ENCODE measurements around the gene ADAM19. TPM values are rescaled to one million over a fixed set of nuclear protein-coding genes. Genes with fewer than 3 reads are reported as not detected.
A peak's percentile ranks its signal among the peaks of the same experiment; 100 is the strongest.

ADAM19 gene, protein sequence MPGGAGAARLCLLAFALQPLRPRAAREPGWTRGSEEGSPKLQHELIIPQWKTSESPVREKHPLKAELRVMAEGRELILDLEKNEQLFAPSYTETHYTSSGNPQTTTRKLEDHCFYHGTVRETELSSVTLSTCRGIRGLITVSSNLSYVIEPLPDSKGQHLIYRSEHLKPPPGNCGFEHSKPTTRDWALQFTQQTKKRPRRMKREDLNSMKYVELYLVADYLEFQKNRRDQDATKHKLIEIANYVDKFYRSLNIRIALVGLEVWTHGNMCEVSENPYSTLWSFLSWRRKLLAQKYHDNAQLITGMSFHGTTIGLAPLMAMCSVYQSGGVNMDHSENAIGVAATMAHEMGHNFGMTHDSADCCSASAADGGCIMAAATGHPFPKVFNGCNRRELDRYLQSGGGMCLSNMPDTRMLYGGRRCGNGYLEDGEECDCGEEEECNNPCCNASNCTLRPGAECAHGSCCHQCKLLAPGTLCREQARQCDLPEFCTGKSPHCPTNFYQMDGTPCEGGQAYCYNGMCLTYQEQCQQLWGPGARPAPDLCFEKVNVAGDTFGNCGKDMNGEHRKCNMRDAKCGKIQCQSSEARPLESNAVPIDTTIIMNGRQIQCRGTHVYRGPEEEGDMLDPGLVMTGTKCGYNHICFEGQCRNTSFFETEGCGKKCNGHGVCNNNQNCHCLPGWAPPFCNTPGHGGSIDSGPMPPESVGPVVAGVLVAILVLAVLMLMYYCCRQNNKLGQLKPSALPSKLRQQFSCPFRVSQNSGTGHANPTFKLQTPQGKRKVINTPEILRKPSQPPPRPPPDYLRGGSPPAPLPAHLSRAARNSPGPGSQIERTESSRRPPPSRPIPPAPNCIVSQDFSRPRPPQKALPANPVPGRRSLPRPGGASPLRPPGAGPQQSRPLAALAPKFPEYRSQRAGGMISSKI
- total RNA-seq (13.0 and 17.7 TPM in 2 replicates), polyA plus RNA-seq (19.3 and 65.2 TPM in 2 replicates), polyA minus RNA-seq (ENCODE audit: low replicate concordance) (41.0 and 120 TPM in 2 replicates)
- polyA plus RNA-seq (2012), result 18.6 and 77.1 TPM in 2 replicates

DNA sequence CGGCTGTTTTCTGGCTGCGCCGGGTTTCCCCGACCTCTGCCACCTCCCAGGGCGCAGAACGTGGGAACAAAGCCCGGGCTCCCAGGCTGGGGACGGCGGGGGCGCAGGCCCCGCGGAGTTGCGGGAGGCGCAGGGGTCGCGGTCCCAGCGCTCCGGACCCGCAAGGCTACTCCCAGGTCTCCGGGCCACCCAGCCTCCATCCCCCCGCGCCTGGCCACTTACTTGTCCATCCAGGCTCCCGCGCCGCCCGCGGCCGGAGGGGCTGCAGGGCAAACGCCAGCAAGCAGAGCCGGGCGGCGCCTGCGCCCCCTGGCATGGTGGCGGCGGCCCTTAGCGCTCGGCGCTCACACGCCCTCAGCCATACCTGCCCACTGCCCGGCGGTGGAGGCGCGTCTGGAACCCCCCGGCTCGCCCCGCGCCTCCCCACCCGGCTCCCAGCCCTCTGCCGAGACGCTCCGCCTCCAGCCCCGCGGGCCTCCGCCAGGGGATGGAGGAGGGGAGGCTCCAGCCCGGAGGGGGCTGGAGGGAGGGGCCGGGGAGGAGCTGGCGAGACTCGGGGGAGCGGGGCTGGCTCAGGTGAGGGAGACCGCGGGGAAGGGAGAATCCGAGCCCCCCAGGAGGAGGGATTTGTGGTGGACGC is at the start of gene ADAM19:
Gene ADAM19 (minus strand): TSS at position 395 of the 640 bp plus-strand sequence. CDS start 79 bp downstream, at position 316.
- Histone ChIP-seq H3K27ac (ENCODE audit: insufficient read depth, low read length) (peak within 1 kb of the TSS; percentile 65), H3K27me3 (ENCODE audit: control insufficient read depth, insufficient read depth, low read length) (no peaks in the 10 kb centered on the region), H4K20me1 (ENCODE audit: control insufficient read depth, extremely low read depth, insufficient read depth, low read length) (no peaks in the 10 kb centered on the region), H3K79me2 (ENCODE audit: control insufficient read depth, insufficient read depth, low read length) (peaks cover 32% of the 10 kb centered on the region), H3K4me2 (ENCODE audit: extremely low read depth, insufficient read depth, low read length) (peak within 1 kb of the TSS; percentile 76), H3K36me3 (ENCODE audit: control insufficient read depth, insufficient read depth, low read length) (peaks cover 3% of the 10 kb centered on the region), H3K9me3 (ENCODE audit: control insufficient read depth, insufficient read depth, low read depth, low read length) (no peaks in the 10 kb centered on the region), H3K4me3 (replicated peaks in 1 of 4; ENCODE audit: control extremely low read depth in 1 of 4, insufficient read depth in 1 of 4, low read depth in 3 of 4, low read length in 4 of 4) (peak within 1 kb of the TSS; percentile 55 to 91 (median 68)), H3K9ac (ENCODE audit: insufficient read depth, low read length) (peak within 1 kb of the TSS; percentile 59), H3K4me1 (ENCODE audit: control insufficient read depth, extremely low read depth, insufficient read depth, low read length) (peaks cover 3% of the 10 kb centered on the region), H2AFZ (ENCODE audit: low read length) (peak within 1 kb of the TSS; percentile 33)
- TF ChIP-seq, protein P1, sequence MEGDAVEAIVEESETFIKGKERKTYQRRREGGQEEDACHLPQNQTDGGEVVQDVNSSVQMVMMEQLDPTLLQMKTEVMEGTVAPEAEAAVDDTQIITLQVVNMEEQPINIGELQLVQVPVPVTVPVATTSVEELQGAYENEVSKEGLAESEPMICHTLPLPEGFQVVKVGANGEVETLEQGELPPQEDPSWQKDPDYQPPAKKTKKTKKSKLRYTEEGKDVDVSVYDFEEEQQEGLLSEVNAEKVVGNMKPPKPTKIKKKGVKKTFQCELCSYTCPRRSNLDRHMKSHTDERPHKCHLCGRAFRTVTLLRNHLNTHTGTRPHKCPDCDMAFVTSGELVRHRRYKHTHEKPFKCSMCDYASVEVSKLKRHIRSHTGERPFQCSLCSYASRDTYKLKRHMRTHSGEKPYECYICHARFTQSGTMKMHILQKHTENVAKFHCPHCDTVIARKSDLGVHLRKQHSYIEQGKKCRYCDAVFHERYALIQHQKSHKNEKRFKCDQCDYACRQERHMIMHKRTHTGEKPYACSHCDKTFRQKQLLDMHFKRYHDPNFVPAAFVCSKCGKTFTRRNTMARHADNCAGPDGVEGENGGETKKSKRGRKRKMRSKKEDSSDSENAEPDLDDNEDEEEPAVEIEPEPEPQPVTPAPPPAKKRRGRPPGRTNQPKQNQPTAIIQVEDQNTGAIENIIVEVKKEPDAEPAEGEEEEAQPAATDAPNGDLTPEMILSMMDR (conservative IDR thresholded peaks at IDR 0.05 in 1 of 2, IDR thresholded peaks at IDR 0.05 in 1 of 2; ENCODE audit: low read depth in 1 of 2, low read length in 2 of 2), result no peak
- TF ChIP-seq EZH2 (IDR thresholded peaks at IDR 0.05; ENCODE audit: low read length, missing control alignments), result no peak
- peak; percentile 41 to 74 for DNase-seq (ENCODE audit: low read depth in 2 of 2)

- Histone ChIP-seq H3K79me2 (ENCODE audit: control insufficient read depth, insufficient read depth, low read length) (no peaks in the 10 kb centered on the region), H3K27me3 (ENCODE audit: control insufficient read depth, insufficient read depth, low read length) (no peaks in the 10 kb centered on the region), H3K9ac (ENCODE audit: insufficient read depth, low read length) (no peak overlapping the region), H2AFZ (ENCODE audit: low read length) (no peak overlapping the region), H3K27ac (ENCODE audit: insufficient read depth, low read length) (no peak overlapping the region), H3K9me3 (ENCODE audit: control insufficient read depth, insufficient read depth, low read depth, low read length) (no peaks in the 10 kb centered on the region), H3K4me2 (ENCODE audit: extremely low read depth, insufficient read depth, low read length) (no peak overlapping the region), H3K4me3 (replicated peaks in 1 of 4; ENCODE audit: control extremely low read depth in 1 of 4, insufficient read depth in 1 of 4, low read depth in 3 of 4, low read length in 4 of 4) (no peak overlapping the region), H3K36me3 (ENCODE audit: control insufficient read depth, insufficient read depth, low read length) (no peaks in the 10 kb centered on the region), H4K20me1 (ENCODE audit: control insufficient read depth, extremely low read depth, insufficient read depth, low read length) (no peaks in the 10 kb centered on the region), H3K4me1 (ENCODE audit: control insufficient read depth, extremely low read depth, insufficient read depth, low read length) (no peaks in the 10 kb centered on the region)
- TF ChIP-seq, protein P1 (conservative IDR thresholded peaks at IDR 0.05 in 1 of 2, IDR thresholded peaks at IDR 0.05 in 1 of 2; ENCODE audit: low read depth in 1 of 2, low read length in 2 of 2), result no peak
- no peak for TF ChIP-seq EZH2 (IDR thresholded peaks at IDR 0.05; ENCODE audit: low read length, missing control alignments)
- no peak for DNase-seq (ENCODE audit: low read depth in 2 of 2)
These were observed 48.6 kb upstream of the ADAM19 start for GRCh38 chr5:157624144-157624543.
